ENCODE results near the gene CSTPP1.
"Not testable (repeated sequence)": the region's sequence is repeated elsewhere in the genome, so short reads cannot be mapped to it uniquely, and the experiment has no call there.

The CSTPP1 gene

DNA sequence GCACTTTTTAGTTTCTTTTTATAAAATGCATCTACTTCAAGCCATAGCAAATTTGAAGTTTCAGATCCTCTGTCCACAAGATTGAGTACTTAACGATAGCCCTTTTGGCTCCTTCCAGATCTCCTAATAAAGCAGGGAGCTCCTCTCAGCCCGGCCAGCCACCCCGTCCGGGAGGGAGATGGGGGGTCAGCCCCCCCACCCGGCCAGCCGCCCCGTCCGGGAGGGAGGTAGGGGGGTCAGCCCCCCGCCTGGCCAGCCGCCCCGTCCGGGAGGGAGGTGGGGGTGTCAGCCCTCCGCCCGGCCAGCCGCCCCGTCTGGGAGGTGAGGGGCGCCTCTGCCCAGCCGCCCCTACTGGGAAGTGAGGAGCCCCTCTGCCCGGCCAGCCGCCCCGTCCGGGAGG, 160.3 kb downstream of the CSTPP1 start:
- DNase-seq (ENCODE audit: low read depth in 1 of 2, low spot score in 1 of 2): not testable (repeated sequence)

- DNase-seq (ENCODE audit: low read depth in 1 of 2, low spot score in 1 of 2): not testable (repeated sequence)
Observed at GRCh38 chr11:47098223-47098622, 161.7 kb downstream of the CSTPP1 start.

DNA sequence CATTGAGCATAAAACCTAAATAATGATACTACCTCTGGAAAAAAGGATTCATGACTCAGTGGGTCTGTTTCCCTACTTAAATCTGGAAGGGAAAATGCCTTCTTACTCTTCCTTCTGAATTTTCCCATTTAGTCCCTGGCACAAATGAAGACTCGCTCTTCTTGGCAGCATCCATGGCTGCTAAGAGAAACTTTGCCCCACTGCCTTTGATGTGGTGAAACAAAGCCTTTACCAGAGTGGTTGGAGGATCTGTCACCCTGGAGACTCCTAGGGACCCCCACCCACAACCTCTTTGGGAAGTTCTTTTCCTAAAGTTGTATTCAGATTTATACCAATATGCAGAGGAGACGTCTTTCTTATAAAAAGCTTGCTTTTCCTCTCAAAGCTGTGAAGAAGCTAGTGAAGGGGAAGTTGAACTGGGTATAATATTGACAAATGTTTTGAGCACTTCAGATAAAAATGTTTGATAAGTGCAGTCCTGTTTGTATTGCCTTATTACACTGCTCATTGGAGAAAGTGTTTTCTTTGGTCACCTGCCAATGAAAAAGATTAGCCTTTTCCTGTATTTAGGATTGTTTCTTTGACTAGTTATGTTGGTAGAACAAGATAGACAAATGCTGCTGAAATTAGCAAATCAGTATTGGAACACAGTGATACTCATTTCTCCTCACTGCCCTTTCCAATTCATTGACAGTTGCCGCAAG, 162.8 kb downstream of the CSTPP1 start:
- DNase-seq (ENCODE audit: low read depth in 1 of 2, low spot score in 1 of 2): no peak

GRCh38 chr11:47099918-47100315, 163.4 kb downstream of the CSTPP1 start:
- no peak for DNase-seq (ENCODE audit: low read depth in 1 of 2, low spot score in 1 of 2)

- DNase-seq (ENCODE audit: low read depth in 1 of 2, low spot score in 1 of 2): no peak
Observed at GRCh38 chr11:47101406-47101805, 164.8 kb downstream of the CSTPP1 start.

- DNase-seq (ENCODE audit: low read depth in 1 of 2, low spot score in 1 of 2): no peak
Observed at GRCh38 chr11:47104261-47104950, 167.8 kb downstream of the CSTPP1 start.

DNA sequence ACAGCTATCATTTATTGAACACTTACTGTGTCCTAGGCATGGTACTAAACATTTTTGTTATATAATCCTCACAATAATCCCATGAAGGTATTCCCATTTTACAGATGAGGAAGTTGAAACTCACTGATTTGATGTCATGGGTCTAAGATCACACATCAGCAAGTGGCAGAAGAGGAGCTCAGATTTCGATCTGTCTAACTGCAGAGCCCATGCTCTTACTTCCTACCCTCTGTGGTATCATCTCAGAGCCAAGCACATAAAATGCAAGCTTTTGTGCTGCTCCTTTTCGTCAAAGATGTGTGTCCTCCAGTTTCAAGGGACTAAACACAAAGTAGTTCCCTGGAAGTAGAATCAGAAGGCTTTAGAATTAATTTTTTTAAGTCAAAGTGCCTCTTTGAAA, 169.0 kb downstream of the CSTPP1 start:
- DNase-seq (ENCODE audit: low read depth in 1 of 2, low spot score in 1 of 2): no peak

DNA sequence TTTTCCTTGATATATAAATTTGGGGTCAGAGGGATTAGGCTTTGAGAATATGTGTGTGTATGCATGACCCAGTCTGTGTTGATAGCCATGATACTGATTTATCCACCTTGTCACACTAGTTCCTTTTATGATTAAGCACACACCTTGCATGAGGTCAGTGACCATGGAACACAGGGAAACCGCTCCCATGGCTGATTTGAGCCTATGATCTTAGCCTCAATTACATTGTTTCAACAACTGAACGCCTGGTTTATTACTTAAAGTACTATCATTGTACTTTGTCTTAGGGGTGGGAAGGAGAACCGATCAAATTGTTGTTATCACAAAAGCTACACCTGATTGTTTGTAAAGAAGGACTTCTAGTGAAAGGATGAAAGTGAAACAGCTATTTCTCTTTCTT, 169.4 kb downstream of the CSTPP1 start:
- DNase-seq (ENCODE audit: low read depth in 1 of 2, low spot score in 1 of 2): no peak

- DNase-seq (ENCODE audit: low read depth in 1 of 2, low spot score in 1 of 2): no peak
Observed at GRCh38 chr11:47106798-47107411, 170.3 kb downstream of the CSTPP1 start.

DNA sequence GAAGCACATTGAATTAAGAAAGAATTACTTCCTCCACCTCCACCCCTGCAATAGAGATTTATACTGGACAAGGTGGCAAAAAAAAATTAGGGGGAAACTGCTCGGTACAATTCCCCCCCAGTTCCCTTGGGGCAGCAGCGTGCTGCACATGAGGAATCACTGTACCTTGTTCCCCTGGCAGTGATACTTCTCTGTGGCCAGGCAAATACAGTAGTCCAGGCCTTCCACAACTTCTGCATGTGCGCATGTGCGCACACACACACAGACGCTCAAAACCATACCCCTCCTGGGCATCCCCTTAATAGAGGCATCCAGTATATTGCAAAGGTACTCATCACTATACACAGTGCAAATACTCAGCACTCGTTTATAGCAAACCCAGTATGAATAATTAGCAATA, 171.2 kb downstream of the CSTPP1 start:
- no peak for DNase-seq (ENCODE audit: low read depth in 1 of 2, low spot score in 1 of 2)

DNA sequence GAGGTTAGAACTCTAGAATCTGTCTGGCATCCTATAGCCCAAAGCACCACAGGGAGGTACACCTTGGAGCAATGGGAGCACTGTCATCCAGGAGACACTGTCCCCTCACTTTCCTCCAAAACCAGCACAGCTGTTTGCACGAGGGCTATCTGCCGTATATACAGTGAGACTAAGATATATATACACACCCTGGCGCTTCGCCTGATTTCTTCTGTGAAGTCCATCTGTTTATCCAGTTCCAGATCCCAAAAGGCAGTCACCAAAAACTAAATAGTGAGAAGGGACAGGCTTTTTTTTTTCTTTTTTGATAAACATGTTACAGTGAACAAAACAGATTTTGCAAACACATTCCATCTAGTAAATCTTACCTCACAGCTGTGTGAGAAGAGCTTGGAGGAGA, 171.7 kb downstream of the CSTPP1 start:
- no peak for DNase-seq (ENCODE audit: low read depth in 1 of 2, low spot score in 1 of 2)

DNA sequence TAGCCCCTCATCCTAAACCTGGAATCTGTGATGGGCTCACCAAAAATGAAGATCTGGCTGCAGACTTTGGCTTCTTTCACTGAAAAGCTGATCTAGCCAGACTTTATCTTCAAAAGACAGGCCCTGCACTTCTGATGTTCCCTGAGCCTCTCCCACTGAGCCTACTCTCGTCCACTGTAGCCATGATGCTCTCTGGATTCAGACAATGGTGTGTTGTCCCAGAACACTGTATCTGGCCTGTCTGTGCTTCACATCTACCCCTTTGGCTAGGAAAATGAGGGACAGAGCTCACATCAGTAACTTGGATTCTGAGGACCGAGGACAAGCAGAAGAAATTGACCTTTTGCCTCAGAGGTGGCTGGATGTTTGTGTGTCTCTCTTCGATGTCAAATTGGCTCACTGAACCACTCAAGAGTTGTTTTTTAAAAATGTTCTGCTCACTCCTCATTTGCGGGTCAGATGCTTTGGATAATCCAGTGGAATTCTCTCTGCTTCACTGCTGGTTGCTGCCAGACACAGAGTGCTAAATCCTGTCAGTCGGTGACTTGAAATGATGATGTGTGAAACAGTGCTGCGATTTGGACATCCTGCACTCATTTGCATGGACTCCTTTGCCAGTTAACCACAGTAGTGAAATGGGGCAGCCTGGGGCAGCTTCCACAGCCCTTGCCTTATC, 172.6 kb downstream of the CSTPP1 start:
- DNase-seq (ENCODE audit: low read depth in 1 of 2, low spot score in 1 of 2): no peak

- no peak for DNase-seq (ENCODE audit: low read depth in 1 of 2, low spot score in 1 of 2)
Observed at GRCh38 chr11:47109727-47110246, 173.2 kb downstream of the CSTPP1 start.

GRCh38 chr11:47111318-47111804, 174.8 kb downstream of the CSTPP1 start:
- DNase-seq (ENCODE audit: low read depth in 1 of 2, low spot score in 1 of 2): no peak

DNA sequence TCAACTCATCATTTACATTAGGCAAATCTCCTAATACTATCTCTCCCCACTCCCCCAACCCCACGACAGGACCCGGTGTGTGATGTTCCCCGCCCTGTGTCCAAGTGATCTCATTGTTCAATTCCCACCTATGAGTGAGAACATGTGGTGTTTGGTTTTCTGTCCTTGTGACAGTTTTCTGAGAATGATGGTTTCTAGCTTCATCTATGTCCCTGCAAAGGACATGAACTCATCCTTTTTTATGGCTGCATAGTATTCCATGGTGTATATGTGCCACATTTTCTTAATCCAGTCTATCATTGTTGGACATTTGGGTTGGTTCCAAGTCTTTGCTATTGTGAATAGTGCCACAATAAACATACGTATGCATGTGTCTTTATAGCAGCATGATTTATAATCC, 176.4 kb downstream of the CSTPP1 start:
- DNase-seq (ENCODE audit: low read depth in 1 of 2, low spot score in 1 of 2): not testable (repeated sequence)

GRCh38 chr11:47118958-47119688, 182.6 kb downstream of the CSTPP1 start:
- DNase-seq (ENCODE audit: low read depth in 1 of 2, low spot score in 1 of 2): peak in 1 of 2 donors; percentile 14

DNA sequence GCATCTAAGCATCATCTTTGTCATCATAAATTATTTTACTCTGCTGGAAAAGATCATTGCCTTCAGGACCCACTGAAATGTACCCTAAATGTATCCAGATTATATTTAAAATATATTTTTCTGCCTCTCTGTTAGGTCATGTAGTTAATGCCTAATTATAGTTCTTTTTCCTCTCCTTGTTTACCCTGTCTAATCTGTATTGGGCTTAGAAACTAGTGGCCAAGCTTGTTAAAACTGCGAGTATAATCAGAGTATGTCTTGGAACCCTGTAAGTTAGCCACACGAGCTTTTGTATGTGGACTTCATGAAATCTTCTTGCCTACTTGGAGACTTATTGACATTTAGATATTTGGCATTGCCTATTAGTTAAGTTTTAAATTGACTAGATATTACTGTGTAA, 184.5 kb downstream of the CSTPP1 start:
- no peak for DNase-seq (ENCODE audit: low read depth in 1 of 2, low spot score in 1 of 2)

- DNase-seq (ENCODE audit: low read depth in 1 of 2, low spot score in 1 of 2): no peak
Observed at GRCh38 chr11:47121731-47122130, 185.2 kb downstream of the CSTPP1 start.

DNA sequence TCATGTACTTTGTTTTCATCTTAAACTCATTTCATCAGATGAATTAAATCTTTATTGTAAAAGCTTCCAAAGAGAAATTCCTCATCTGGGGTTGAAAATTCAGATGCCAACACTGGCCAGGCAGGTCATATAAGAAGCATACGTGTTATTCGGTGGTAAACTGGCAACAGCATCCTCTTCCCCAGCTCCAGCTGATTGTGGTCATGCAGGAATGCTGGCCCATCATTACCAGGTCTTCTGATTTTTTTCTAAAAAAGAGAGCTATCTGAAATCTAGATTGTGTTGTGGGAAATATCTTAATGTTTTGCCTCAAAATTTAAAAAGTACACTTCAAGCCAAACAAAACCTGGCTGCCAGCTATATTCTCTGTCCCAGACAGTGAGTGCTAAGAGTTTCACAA, 186.5 kb downstream of the CSTPP1 start:
- DNase-seq (ENCODE audit: low read depth in 1 of 2, low spot score in 1 of 2): no peak

GRCh38 chr11:47124675-47125074, 188.1 kb downstream of the CSTPP1 start:
- no peak for DNase-seq (ENCODE audit: low read depth in 1 of 2, low spot score in 1 of 2)

GRCh38 chr11:47125083-47125482, 188.5 kb downstream of the CSTPP1 start:
- no peak for DNase-seq (ENCODE audit: low read depth in 1 of 2, low spot score in 1 of 2)
